Coronary artery (tissue), 2 donors: ENCODE measurements around the gene ACOT7.

Source experiments
- DNase-seq: peaks from one replicate; pipeline ENCODE4 v3.0.0-alpha.2; 2017; ENCODE audit warnings: low spot score
- H3K27ac ChIP-seq, 2 donors: fragments of 200-600 bp; sonication (generic); one replicate each; pipeline ENCODE4 v1.5.1; 2016 to 2019
- H3K4me3 ChIP-seq: fragments of 200-600 bp; sonication (generic); 2 replicates; pipeline ENCODE4 v1.5.1; 2016; ENCODE audit warnings: mild to moderate bottlenecking, moderate library complexity
- TF ChIP-seq, protein P1 (sequence below): fragments of 200-600 bp; sonication (generic); IDR thresholded peaks from one replicate; pipeline ENCODE4 v1.5.1; 2019; ENCODE audit warnings: antibody characterized with exemption

The ACOT7 gene

GRCh38 chr1:6414881-6415626 lies 21.5 kb upstream of the ACOT7 start:
- TF ChIP-seq, protein P1, sequence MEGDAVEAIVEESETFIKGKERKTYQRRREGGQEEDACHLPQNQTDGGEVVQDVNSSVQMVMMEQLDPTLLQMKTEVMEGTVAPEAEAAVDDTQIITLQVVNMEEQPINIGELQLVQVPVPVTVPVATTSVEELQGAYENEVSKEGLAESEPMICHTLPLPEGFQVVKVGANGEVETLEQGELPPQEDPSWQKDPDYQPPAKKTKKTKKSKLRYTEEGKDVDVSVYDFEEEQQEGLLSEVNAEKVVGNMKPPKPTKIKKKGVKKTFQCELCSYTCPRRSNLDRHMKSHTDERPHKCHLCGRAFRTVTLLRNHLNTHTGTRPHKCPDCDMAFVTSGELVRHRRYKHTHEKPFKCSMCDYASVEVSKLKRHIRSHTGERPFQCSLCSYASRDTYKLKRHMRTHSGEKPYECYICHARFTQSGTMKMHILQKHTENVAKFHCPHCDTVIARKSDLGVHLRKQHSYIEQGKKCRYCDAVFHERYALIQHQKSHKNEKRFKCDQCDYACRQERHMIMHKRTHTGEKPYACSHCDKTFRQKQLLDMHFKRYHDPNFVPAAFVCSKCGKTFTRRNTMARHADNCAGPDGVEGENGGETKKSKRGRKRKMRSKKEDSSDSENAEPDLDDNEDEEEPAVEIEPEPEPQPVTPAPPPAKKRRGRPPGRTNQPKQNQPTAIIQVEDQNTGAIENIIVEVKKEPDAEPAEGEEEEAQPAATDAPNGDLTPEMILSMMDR: no peak
- DNase-seq: no peak
- no peak overlapping the region for H3K27ac ChIP-seq
- no peak overlapping the region for H3K4me3 ChIP-seq

DNA sequence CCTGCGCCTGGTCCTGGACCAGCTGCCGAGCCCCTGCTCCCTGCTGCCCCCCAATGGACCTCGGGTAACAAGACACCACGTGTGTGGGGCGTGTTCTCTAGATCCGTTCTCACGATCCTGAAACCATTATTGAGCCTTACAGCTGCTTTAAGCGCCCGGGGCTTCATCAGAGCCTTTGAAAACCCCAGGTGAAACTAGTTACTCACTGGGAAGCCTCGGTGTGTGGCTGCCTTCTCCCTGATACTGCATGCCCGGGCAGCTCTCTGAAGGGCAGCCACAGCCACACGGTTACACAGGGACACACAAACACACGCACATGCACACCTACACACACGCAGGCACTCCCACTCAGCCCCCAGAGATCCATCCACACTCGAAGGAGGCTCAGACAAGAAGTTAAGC lies 20.9 kb upstream of the ACOT7 start:
- Histone ChIP-seq H3K4me3 (no peak overlapping the region), H3K27ac (no peak overlapping the region)
- TF ChIP-seq, protein P1: no peak
- no peak for DNase-seq

- no peak overlapping the region for H3K4me3 ChIP-seq
- TF ChIP-seq, protein P1: no peak
- H3K27ac ChIP-seq: no peak overlapping the region
- DNase-seq: no peak
Measured at GRCh38 chr1:6412896-6413295, 19.3 kb upstream of the ACOT7 start.

- Histone ChIP-seq H3K4me3 (no peak overlapping the region), H3K27ac (no peak overlapping the region)
- TF ChIP-seq, protein P1: no peak
- no peak for DNase-seq
Measured at GRCh38 chr1:6410248-6410893, 16.8 kb upstream of the ACOT7 start.

GRCh38 chr1:6409733-6410132 lies 16.2 kb upstream of the ACOT7 start:
- Histone ChIP-seq H3K4me3 (no peak overlapping the region), H3K27ac (no peak overlapping the region)
- no peak for DNase-seq
- TF ChIP-seq, protein P1: no peak

DNA sequence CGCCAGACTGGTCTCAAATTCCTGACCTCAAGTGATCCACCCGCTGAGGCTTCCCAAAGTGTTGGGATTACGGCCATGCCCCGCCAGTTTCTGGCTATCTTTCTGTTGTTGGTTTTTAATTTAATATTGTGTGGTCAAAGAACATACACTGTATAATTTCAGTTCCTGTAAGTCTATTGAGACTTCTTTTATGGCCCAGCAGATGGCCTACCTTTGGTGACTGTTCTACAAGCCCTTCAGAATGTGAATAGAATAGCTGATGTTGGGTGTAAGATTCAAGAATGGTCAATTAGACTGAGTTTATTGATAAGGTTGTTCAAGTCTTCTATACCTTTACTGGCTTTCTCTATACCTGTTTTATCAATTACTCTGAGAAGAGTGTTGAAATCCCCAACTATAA lies 15.5 kb upstream of the ACOT7 start:
- H3K4me3 ChIP-seq: no peak overlapping the region
- no peak for DNase-seq
- TF ChIP-seq, protein P1: no peak
- no peak overlapping the region for H3K27ac ChIP-seq

DNA sequence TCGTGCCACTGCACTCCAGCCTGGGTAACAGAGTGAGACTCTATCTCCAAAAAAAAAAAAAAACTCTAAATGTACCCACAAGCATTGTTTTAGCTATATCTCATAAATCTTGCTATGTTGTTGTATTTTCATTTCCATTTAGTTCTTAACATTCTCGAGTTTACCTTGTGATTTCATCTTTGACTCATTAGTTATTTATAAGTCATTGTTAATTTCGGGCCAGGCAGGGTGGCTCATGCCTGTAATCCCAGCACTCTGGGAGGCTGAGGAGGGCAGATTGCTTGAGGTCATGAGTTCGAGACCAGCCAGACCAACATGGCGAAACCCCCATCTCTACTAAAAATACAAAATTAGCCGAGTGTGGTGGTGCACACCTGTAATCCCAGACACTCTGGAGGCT lies 14.5 kb upstream of the ACOT7 start:
- H3K4me3 ChIP-seq: no peak overlapping the region
- TF ChIP-seq, protein P1: no peak
- no peak overlapping the region for H3K27ac ChIP-seq

More for the DNA sequence above, 14.5 kb upstream of the ACOT7 start:
- DNase-seq: no peak
